Measurements from ENCODE around the gene CACNB2.

CACNB2 gene

GRCh38 chr10:18298256-18298655 is 158.0 kb downstream of the CACNB2 start:
- Histone ChIP-seq H3K27ac (ENCODE audit: low read depth, low read length) (no peak overlapping the region), H3K27me3 (ENCODE audit: control insufficient read depth in 1 of 2, insufficient read depth in 2 of 2, low read length in 2 of 2) (no peaks in the 10 kb centered on the region), H3K9ac (ENCODE audit: low read depth in 1 of 2, low read length in 2 of 2) (no peak overlapping the region), H3K36me3 (ENCODE audit: control insufficient read depth in 1 of 2, insufficient read depth in 2 of 2, low read length in 2 of 2) (no peaks in the 10 kb centered on the region), H3K4me1 (ENCODE audit: control insufficient read depth in 1 of 2, insufficient read depth in 2 of 2, low read length in 2 of 2) (no peaks in the 10 kb centered on the region), H3K4me3 (ENCODE audit: low read depth in 1 of 2, low read length in 2 of 2) (no peak overlapping the region), H3K9me3 (ENCODE audit: control insufficient read depth in 1 of 2, low read length in 2 of 2) (no peaks in the 10 kb centered on the region)

GRCh38 chr10:18303851-18304801 is 163.9 kb downstream of the CACNB2 start:
- H3K4me1 ChIP-seq (ENCODE audit: control insufficient read depth in 1 of 2, insufficient read depth in 2 of 2, low read length in 2 of 2) = no peaks in the 10 kb centered on the region

GRCh38 chr10:18306031-18306430 is 165.8 kb downstream of the CACNB2 start:
- H3K4me3 ChIP-seq (ENCODE audit: low read depth in 1 of 2, low read length in 2 of 2) = no peak overlapping the region
- H3K9ac ChIP-seq (ENCODE audit: low read depth in 1 of 2, low read length in 2 of 2) = no peak overlapping the region
- H3K27me3 ChIP-seq (ENCODE audit: control insufficient read depth in 1 of 2, insufficient read depth in 2 of 2, low read length in 2 of 2) = no peaks in the 10 kb centered on the region
- H3K4me1 ChIP-seq (ENCODE audit: control insufficient read depth in 1 of 2, insufficient read depth in 2 of 2, low read length in 2 of 2) = no peaks in the 10 kb centered on the region
- no peak overlapping the region for H3K27ac ChIP-seq (ENCODE audit: low read depth, low read length)
- no peaks in the 10 kb centered on the region for H3K9me3 ChIP-seq (ENCODE audit: control insufficient read depth in 1 of 2, low read length in 2 of 2)
- no peaks in the 10 kb centered on the region for H3K36me3 ChIP-seq (ENCODE audit: control insufficient read depth in 1 of 2, insufficient read depth in 2 of 2, low read length in 2 of 2)

More at GRCh38 chr10:18303851-18304801, 163.9 kb downstream of the CACNB2 start:
- H3K4me3 ChIP-seq (ENCODE audit: low read depth in 1 of 2, low read length in 2 of 2) = no peak overlapping the region
- H3K36me3 ChIP-seq (ENCODE audit: control insufficient read depth in 1 of 2, insufficient read depth in 2 of 2, low read length in 2 of 2) = no peaks in the 10 kb centered on the region
- H3K27ac ChIP-seq (ENCODE audit: low read depth, low read length) = no peak overlapping the region
- H3K9me3 ChIP-seq (ENCODE audit: control insufficient read depth in 1 of 2, low read length in 2 of 2) = no peaks in the 10 kb centered on the region
- no peaks in the 10 kb centered on the region for H3K27me3 ChIP-seq (ENCODE audit: control insufficient read depth in 1 of 2, insufficient read depth in 2 of 2, low read length in 2 of 2)
- no peak overlapping the region for H3K9ac ChIP-seq (ENCODE audit: low read depth in 1 of 2, low read length in 2 of 2)

- H3K27ac ChIP-seq (ENCODE audit: low read depth, low read length) = no peak overlapping the region
- H3K9me3 ChIP-seq (ENCODE audit: control insufficient read depth in 1 of 2, low read length in 2 of 2) = no peaks in the 10 kb centered on the region
- no peak overlapping the region for H3K4me3 ChIP-seq (ENCODE audit: low read depth in 1 of 2, low read length in 2 of 2)
- H3K36me3 ChIP-seq (ENCODE audit: control insufficient read depth in 1 of 2, insufficient read depth in 2 of 2, low read length in 2 of 2) = no peaks in the 10 kb centered on the region
- H3K27me3 ChIP-seq (ENCODE audit: control insufficient read depth in 1 of 2, insufficient read depth in 2 of 2, low read length in 2 of 2) = no peaks in the 10 kb centered on the region
- no peak overlapping the region for H3K9ac ChIP-seq (ENCODE audit: low read depth in 1 of 2, low read length in 2 of 2)
- H3K4me1 ChIP-seq (ENCODE audit: control insufficient read depth in 1 of 2, insufficient read depth in 2 of 2, low read length in 2 of 2) = peaks cover 0 to 10% of the 10 kb centered on the region in 2 donors
These were observed 168.4 kb downstream of the CACNB2 start for GRCh38 chr10:18308600-18308999.

DNA sequence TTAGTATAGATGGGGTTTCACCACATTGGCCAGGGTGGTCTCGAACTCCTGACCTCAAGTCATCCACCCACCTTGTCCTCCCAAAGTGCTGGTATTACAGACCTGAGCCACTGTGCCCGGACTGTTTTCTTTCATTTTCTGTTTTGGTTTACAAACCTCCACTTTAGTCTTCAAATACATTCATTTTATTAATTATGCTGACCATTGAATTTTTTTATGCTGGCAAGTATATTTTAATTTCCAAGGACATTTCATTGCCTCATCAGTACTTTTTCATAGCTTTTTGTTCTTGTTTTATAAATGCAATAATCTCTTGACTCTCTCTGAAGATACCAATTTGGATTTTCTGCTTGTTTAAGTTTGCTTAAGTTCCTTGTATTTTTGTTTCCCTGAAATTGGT is 170.5 kb downstream of the CACNB2 start:
- no peaks in the 10 kb centered on the region for H3K9me3 ChIP-seq (ENCODE audit: control insufficient read depth in 1 of 2, low read length in 2 of 2)
- H3K4me3 ChIP-seq (ENCODE audit: low read depth in 1 of 2, low read length in 2 of 2) = no peak overlapping the region
- no peak overlapping the region for H3K27ac ChIP-seq (ENCODE audit: low read depth, low read length)
- peaks cover 0 to 15% of the 10 kb centered on the region in 2 donors for H3K4me1 ChIP-seq (ENCODE audit: control insufficient read depth in 1 of 2, insufficient read depth in 2 of 2, low read length in 2 of 2)
- no peaks in the 10 kb centered on the region for H3K27me3 ChIP-seq (ENCODE audit: control insufficient read depth in 1 of 2, insufficient read depth in 2 of 2, low read length in 2 of 2)
- H3K36me3 ChIP-seq (ENCODE audit: control insufficient read depth in 1 of 2, insufficient read depth in 2 of 2, low read length in 2 of 2) = no peaks in the 10 kb centered on the region
- no peak overlapping the region for H3K9ac ChIP-seq (ENCODE audit: low read depth in 1 of 2, low read length in 2 of 2)

DNA sequence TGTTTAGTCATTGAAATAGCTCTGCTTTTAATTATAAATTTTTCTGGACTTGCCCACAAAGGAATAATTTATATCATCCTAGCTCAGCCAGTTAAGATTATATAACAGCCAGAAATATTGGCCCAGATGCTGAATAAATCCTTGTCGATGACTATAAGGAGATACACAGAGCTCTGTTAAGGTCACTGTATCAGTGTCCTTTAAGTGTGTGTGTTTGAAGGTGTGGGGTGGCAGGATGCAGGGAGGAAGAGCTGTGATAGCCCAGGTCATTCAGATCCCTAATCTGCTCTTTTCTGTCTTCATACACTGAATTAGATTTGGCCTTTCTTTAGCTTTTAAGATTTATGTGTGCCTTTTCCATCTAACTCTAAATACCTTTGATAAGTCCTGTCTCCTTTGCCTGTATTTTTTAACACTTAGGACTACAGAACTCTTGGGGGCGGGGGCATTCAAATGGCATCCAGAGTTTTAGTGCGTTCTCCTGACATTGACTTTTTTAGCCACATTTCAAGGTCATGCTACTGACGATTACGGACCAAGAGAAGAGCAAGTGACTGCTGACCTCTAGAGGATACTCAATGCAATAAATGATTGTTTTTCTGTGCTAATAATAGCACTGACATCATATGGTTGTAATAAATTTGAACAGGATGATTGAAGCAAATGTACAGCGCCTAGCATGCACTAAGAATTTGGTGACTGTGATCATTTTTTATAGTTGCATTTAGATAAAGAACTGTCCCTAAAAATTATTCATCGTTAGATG is 172.3 kb downstream of the CACNB2 start:
- Histone ChIP-seq H3K4me1 (ENCODE audit: control insufficient read depth in 1 of 2, insufficient read depth in 2 of 2, low read length in 2 of 2) (peaks cover 0 to 15% of the 10 kb centered on the region in 2 donors), H3K9ac (ENCODE audit: low read depth in 1 of 2, low read length in 2 of 2) (peak overlapping the region in 1 of 2 donors; percentile 36), H3K27me3 (ENCODE audit: control insufficient read depth in 1 of 2, insufficient read depth in 2 of 2, low read length in 2 of 2) (no peaks in the 10 kb centered on the region), H3K27ac (ENCODE audit: low read depth, low read length) (no peak overlapping the region), H3K9me3 (ENCODE audit: control insufficient read depth in 1 of 2, low read length in 2 of 2) (no peaks in the 10 kb centered on the region), H3K36me3 (ENCODE audit: control insufficient read depth in 1 of 2, insufficient read depth in 2 of 2, low read length in 2 of 2) (no peaks in the 10 kb centered on the region), H3K4me3 (ENCODE audit: low read depth in 1 of 2, low read length in 2 of 2) (peak overlapping the region; percentile 38 to 49)

GRCh38 chr10:18313140-18313530 is 172.9 kb downstream of the CACNB2 start:
- Histone ChIP-seq H3K9me3 (ENCODE audit: control insufficient read depth in 1 of 2, low read length in 2 of 2) (no peaks in the 10 kb centered on the region), H3K36me3 (ENCODE audit: control insufficient read depth in 1 of 2, insufficient read depth in 2 of 2, low read length in 2 of 2) (no peaks in the 10 kb centered on the region), H3K4me3 (ENCODE audit: low read depth in 1 of 2, low read length in 2 of 2) (peak overlapping the region; percentile 38 to 49), H3K27ac (ENCODE audit: low read depth, low read length) (no peak overlapping the region), H3K4me1 (ENCODE audit: control insufficient read depth in 1 of 2, insufficient read depth in 2 of 2, low read length in 2 of 2) (peaks cover 0 to 15% of the 10 kb centered on the region in 2 donors), H3K27me3 (ENCODE audit: control insufficient read depth in 1 of 2, insufficient read depth in 2 of 2, low read length in 2 of 2) (no peaks in the 10 kb centered on the region), H3K9ac (ENCODE audit: low read depth in 1 of 2, low read length in 2 of 2) (peak overlapping the region in 1 of 2 donors; percentile 36)

DNA sequence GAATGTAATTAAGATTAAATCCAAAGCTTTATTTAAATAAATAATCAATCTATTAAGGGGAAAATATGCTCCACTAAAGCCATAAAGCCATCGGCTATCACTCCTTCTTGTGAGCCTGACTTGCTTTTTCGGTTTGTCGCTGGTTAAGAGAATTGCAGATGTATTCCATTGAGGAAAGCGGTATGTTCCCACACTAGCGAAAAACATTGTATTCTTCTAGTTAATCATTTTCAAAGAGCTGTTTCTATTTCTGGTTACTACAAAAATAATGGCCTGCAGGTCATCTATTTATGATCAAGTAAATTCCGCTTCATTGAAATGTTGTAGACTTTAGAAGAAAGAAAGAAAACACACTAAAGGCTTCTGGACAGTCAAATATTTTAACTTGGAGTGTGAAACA is 173.4 kb downstream of the CACNB2 start:
- H3K4me1 ChIP-seq (ENCODE audit: control insufficient read depth in 1 of 2, insufficient read depth in 2 of 2, low read length in 2 of 2) = peaks cover 0 to 15% of the 10 kb centered on the region in 2 donors
- H3K27ac ChIP-seq (ENCODE audit: low read depth, low read length) = no peak overlapping the region
- H3K9ac ChIP-seq (ENCODE audit: low read depth in 1 of 2, low read length in 2 of 2) = peak overlapping the region in 1 of 2 donors; percentile 36
- H3K36me3 ChIP-seq (ENCODE audit: control insufficient read depth in 1 of 2, insufficient read depth in 2 of 2, low read length in 2 of 2) = no peaks in the 10 kb centered on the region
- no peaks in the 10 kb centered on the region for H3K9me3 ChIP-seq (ENCODE audit: control insufficient read depth in 1 of 2, low read length in 2 of 2)
- no peaks in the 10 kb centered on the region for H3K27me3 ChIP-seq (ENCODE audit: control insufficient read depth in 1 of 2, insufficient read depth in 2 of 2, low read length in 2 of 2)
- H3K4me3 ChIP-seq (ENCODE audit: low read depth in 1 of 2, low read length in 2 of 2) = peak overlapping the region in 1 of 2 donors; percentile 35

- Histone ChIP-seq H3K4me1 (ENCODE audit: control insufficient read depth in 1 of 2, insufficient read depth in 2 of 2, low read length in 2 of 2) (no peaks in the 10 kb centered on the region), H3K27ac (ENCODE audit: low read depth, low read length) (no peak overlapping the region), H3K9ac (ENCODE audit: low read depth in 1 of 2, low read length in 2 of 2) (no peak overlapping the region), H3K4me3 (ENCODE audit: low read depth in 1 of 2, low read length in 2 of 2) (no peak overlapping the region), H3K9me3 (ENCODE audit: control insufficient read depth in 1 of 2, low read length in 2 of 2) (no peaks in the 10 kb centered on the region), H3K27me3 (ENCODE audit: control insufficient read depth in 1 of 2, insufficient read depth in 2 of 2, low read length in 2 of 2) (no peaks in the 10 kb centered on the region), H3K36me3 (ENCODE audit: control insufficient read depth in 1 of 2, insufficient read depth in 2 of 2, low read length in 2 of 2) (no peaks in the 10 kb centered on the region)
These were observed 179.4 kb downstream of the CACNB2 start for GRCh38 chr10:18319628-18320027.

DNA sequence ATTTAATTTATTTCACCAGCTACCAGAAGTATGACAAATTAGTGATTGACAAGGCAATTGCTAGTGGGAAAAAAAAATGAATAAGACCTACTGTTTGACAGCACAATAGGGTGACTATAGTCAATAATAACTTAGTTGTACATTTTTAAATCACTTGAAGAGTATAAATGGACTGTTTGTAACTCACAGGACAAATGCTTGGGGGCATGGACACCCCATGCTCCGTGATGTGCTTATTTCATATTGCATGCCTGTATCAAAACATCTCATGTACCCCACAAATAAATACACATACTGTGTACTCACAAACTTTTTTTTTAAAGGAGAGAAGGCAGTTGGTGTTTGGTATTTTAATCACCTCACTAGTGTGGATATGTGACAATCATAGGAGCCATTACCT is 181.1 kb downstream of the CACNB2 start:
- no peaks in the 10 kb centered on the region for H3K27me3 ChIP-seq (ENCODE audit: control insufficient read depth in 1 of 2, insufficient read depth in 2 of 2, low read length in 2 of 2)
- H3K9me3 ChIP-seq (ENCODE audit: control insufficient read depth in 1 of 2, low read length in 2 of 2) = no peaks in the 10 kb centered on the region
- H3K9ac ChIP-seq (ENCODE audit: low read depth in 1 of 2, low read length in 2 of 2) = no peak overlapping the region
- no peak overlapping the region for H3K27ac ChIP-seq (ENCODE audit: low read depth, low read length)
- no peaks in the 10 kb centered on the region for H3K36me3 ChIP-seq (ENCODE audit: control insufficient read depth in 1 of 2, insufficient read depth in 2 of 2, low read length in 2 of 2)
- H3K4me3 ChIP-seq (ENCODE audit: low read depth in 1 of 2, low read length in 2 of 2) = no peak overlapping the region
- H3K4me1 ChIP-seq (ENCODE audit: control insufficient read depth in 1 of 2, insufficient read depth in 2 of 2, low read length in 2 of 2) = no peaks in the 10 kb centered on the region
